ENCODE measurements around the gene SEMA6D. TPM values are rescaled to one million over a fixed set of nuclear protein-coding genes. Genes with fewer than 3 reads are reported as not detected.

The SEMA6D gene, protein sequence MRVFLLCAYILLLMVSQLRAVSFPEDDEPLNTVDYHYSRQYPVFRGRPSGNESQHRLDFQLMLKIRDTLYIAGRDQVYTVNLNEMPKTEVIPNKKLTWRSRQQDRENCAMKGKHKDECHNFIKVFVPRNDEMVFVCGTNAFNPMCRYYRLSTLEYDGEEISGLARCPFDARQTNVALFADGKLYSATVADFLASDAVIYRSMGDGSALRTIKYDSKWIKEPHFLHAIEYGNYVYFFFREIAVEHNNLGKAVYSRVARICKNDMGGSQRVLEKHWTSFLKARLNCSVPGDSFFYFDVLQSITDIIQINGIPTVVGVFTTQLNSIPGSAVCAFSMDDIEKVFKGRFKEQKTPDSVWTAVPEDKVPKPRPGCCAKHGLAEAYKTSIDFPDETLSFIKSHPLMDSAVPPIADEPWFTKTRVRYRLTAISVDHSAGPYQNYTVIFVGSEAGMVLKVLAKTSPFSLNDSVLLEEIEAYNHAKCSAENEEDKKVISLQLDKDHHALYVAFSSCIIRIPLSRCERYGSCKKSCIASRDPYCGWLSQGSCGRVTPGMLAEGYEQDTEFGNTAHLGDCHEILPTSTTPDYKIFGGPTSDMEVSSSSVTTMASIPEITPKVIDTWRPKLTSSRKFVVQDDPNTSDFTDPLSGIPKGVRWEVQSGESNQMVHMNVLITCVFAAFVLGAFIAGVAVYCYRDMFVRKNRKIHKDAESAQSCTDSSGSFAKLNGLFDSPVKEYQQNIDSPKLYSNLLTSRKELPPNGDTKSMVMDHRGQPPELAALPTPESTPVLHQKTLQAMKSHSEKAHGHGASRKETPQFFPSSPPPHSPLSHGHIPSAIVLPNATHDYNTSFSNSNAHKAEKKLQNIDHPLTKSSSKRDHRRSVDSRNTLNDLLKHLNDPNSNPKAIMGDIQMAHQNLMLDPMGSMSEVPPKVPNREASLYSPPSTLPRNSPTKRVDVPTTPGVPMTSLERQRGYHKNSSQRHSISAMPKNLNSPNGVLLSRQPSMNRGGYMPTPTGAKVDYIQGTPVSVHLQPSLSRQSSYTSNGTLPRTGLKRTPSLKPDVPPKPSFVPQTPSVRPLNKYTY
- total RNA-seq (2014; rRNA removed; shearing (Covaris generic)), result 2.3 and 3.7 TPM in 2 replicates

DNA sequence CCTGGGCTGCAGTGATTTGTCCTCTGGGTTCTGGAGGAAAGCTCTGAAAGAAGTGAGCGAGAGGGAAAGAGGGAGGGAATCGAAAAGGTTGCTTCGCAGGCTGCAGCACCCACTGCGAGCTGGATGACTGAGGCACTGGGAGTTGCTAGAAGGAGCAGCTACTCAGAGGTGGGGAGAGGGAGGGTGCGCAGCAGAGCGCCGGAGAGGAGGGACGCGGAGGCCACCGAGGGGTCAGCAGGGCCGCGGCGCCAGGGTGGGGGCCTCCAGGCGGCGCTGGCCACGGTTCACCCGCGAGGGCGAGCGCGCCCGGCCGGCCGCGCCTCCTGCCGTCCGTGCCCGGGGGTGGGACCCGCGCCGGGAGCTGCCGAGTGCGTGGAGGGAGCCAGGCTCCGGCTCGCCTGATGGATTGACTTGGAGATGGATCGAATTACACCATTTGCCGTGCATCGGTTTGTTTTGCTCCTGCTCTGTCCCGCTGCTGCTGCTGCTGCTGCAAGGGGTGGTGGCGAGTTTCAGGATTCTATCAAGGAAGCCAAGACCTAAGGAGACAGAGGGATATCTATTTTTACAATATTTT is at the start of gene SEMA6D:
Gene SEMA6D (plus strand): TSS at position 470 of the 577 bp plus-strand sequence. CDS start 42,294 bp downstream, outside the sequence.
- Histone ChIP-seq H3K27ac (no peak within 1 kb of the TSS), H3K9me3 (replicated peaks) (no peaks in the 10 kb centered on the region), H3K27me3 (replicated peaks) (0 out of 2 replicates have a peak, but pooled peaks cover 4% of the 10 kb centered on the region), H3K36me3 (no peaks in the 10 kb centered on the region), H3K4me3 (peak within 1 kb of the TSS; percentile 62), H3K4me1 (replicated peaks) (peaks cover 18% of the 10 kb centered on the region; the same call in 1 of the 2 replicates)
- DNase-seq (ENCODE audit: low read depth in 1 of 2, low spot score in 2 of 2), result peak; percentile 70 to 77

DNA sequence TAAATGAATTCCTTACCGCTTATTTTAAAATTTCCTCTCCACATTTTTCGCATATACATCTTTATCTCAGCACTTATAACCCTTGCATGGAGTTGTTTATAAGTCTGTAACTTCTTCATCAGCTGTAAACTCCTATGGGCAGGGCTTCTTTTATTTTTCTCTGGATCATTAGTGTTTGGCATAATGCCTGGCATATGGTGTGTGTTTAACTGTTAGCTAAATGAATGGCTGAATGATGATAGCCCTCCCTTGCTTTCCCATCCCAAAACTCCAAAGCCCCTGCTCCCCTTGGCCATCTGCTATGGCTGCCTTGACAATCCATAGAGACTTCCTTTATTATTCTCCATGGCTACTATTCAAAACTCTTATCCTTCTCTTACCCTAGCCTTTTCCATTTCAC is 48.1 kb upstream of the SEMA6D start:
- no peak for DNase-seq (ENCODE audit: low read depth in 1 of 2, low spot score in 2 of 2)
- Histone ChIP-seq H3K27me3 (replicated peaks) (no peaks in the 10 kb centered on the region), H3K4me3 (no peak overlapping the region), H3K27ac (no peak overlapping the region), H3K9me3 (replicated peaks) (no peaks in the 10 kb centered on the region), H3K36me3 (no peaks in the 10 kb centered on the region), H3K4me1 (replicated peaks) (peaks cover 7% of the 10 kb centered on the region; the same call in 1 of the 2 replicates)

DNA sequence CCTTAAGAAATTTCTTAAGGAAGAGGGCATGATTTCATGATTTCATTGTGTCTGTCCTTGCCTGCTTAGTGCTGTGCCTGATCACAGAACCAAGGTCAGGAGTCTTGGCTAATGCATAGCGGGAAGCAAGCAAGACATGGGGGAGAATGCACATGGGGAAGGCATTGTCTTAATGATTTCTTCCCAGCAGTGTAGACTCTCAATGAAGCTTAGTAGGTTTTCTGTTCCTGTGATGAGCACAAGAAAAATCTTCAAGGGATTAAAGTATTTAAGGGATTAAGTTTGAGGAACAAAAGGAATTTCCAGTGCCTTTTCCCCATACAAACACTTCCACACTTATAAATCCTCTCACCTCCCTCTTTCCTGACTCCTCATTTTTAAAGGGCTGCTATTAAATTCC is 46.9 kb upstream of the SEMA6D start:
- Histone ChIP-seq H3K4me3 (no peak overlapping the region), H3K27ac (no peak overlapping the region), H3K27me3 (replicated peaks) (no peaks in the 10 kb centered on the region), H3K36me3 (no peaks in the 10 kb centered on the region), H3K9me3 (replicated peaks) (no peaks in the 10 kb centered on the region), H3K4me1 (replicated peaks) (peaks cover 7% of the 10 kb centered on the region; the same call in 1 of the 2 replicates)
- no peak for DNase-seq (ENCODE audit: low read depth in 1 of 2, low spot score in 2 of 2)

DNA sequence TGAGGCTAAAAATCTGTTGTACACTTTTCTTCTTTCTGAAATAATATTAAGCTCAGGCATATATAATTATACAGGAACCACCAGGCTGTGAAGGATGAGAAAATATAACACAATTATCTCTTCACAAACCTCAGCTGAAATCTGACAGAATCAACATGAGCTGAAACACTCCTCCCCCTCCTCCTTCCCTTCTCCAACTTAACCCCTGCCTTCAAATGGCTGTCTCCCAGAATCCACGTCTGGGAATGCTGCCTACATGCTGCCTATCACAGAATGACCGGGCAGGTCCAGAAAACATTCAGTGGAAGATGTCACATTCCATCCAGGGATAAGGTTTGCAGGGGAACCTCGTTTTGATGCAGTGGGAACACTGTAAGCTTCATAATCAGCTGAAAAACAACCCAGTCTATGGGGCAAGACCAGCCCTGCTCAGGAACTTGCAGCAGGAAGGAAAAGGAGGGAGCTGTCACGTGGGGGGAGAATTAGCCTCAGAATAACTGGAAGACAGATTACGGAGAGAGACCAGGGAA is 44.0 kb upstream of the SEMA6D start:
- Histone ChIP-seq H3K27me3 (replicated peaks) (no peaks in the 10 kb centered on the region), H3K4me1 (replicated peaks) (no peaks in the 10 kb centered on the region), H3K9me3 (replicated peaks) (no peaks in the 10 kb centered on the region), H3K27ac (no peak overlapping the region), H3K36me3 (no peaks in the 10 kb centered on the region), H3K4me3 (no peak overlapping the region)
- DNase-seq (ENCODE audit: low read depth in 1 of 2, low spot score in 2 of 2), result no peak

DNA sequence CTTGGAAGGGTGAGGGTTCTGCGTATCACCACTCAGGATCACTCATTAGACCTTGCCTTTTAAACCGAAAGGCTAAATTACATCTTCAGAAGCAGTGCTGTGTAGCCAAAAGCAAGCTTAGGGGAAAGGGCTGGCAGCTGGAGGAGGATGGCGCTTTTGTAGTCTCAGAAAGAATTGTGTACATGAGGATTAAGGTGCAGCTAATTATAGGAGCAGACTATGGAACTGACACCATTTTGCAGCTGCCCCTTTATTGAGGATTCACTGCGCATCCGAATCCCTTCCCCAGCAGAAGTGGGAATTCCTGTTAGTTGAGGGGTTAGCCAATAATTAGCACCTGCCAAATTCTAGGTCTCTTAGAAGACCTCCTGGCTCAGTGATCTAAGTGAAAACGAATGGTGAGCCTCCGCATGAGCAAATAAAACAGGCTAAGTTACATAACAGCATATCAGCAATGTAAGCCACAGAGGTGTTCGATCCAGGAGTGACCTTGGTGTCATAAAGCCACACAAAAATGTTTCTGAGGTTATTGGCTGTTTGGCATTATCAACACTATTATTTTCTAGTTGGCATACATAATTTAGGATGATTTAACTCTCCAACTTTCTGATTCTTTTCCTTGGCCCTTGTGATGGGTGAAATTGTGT is 42.6 kb upstream of the SEMA6D start:
- Histone ChIP-seq H3K4me1 (replicated peaks) (no peaks in the 10 kb centered on the region), H3K9me3 (replicated peaks) (no peaks in the 10 kb centered on the region), H3K27ac (no peak overlapping the region), H3K36me3 (no peaks in the 10 kb centered on the region), H3K4me3 (no peak overlapping the region), H3K27me3 (replicated peaks) (no peaks in the 10 kb centered on the region)
- DNase-seq (ENCODE audit: low read depth in 1 of 2, low spot score in 2 of 2), result no peak

DNA sequence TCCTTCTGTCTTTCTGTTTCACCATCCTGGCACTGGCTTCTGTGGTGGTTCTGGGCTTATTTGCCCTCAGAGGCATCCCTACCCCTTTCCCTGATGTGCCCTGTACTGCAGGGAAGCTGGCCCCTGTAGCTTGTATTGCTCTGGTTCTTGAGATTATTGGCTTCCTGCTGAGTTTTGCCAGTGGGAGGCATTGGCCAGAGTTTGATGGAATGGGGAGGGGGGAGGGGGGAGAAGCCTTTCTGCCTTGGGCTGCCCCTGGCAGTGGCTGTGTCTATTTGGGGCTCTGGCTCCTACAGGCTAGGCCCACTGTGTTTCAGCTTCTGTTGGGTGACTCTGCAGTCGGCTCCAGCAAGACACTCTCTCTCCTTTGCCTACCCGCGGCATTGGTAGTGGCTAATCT is 41.6 kb upstream of the SEMA6D start:
- H3K9me3 ChIP-seq (replicated peaks), result no peaks in the 10 kb centered on the region
- H3K27me3 ChIP-seq (replicated peaks), result no peaks in the 10 kb centered on the region
- H3K4me1 ChIP-seq (replicated peaks), result no peaks in the 10 kb centered on the region
- DNase-seq (ENCODE audit: low read depth in 1 of 2, low spot score in 2 of 2), result no peak
- no peaks in the 10 kb centered on the region for H3K36me3 ChIP-seq
- no peak overlapping the region for H3K27ac ChIP-seq
- no peak overlapping the region for H3K4me3 ChIP-seq

DNA sequence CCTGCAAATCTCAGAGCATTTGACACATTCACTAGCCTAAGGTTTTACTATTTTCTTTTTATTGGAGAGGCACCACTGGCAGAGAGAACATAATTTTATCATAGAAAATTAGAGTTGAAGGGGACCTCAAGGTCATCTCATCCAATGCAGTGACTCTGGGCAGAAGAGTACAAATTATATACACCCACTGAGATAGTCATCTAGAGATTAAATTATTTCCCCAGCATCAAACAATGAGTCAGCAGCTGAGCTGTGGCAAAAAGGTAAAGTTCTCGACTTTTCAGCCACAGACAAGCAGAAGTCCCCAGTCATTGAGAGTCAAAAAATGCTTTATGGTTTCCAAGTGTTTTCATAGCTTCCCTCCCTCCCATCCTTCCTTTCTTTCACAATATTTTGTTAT is 39.3 kb upstream of the SEMA6D start:
- Histone ChIP-seq H3K4me3 (no peak overlapping the region), H3K9me3 (replicated peaks) (no peaks in the 10 kb centered on the region), H3K36me3 (no peaks in the 10 kb centered on the region), H3K4me1 (replicated peaks) (no peaks in the 10 kb centered on the region), H3K27ac (no peak overlapping the region), H3K27me3 (replicated peaks) (no peaks in the 10 kb centered on the region)
- DNase-seq (ENCODE audit: low read depth in 1 of 2, low spot score in 2 of 2), result no peak

DNA sequence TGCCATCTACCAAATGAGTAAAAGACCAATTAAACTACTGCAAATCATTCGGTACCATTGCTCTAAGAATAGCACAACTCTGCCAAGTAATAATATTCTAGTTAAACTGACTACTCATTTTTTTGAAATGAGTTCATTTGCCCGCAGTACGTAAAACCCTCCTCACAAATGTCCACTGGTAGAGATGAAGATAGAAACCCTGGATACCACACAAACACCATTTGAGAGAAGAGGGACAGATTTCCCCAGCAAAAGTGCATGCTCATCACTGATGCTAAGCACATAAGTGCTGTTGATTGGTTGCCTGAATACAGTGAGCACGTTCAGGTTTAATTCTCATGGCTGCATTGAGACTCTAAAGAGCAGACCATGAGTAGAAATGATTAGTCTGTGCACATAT is 34.6 kb upstream of the SEMA6D start:
- no peaks in the 10 kb centered on the region for H3K27me3 ChIP-seq (replicated peaks)
- peaks cover 4% of the 10 kb centered on the region; the same call in 1 of the 2 replicates for H3K9me3 ChIP-seq (replicated peaks)
- H3K27ac ChIP-seq, result no peak overlapping the region
- H3K36me3 ChIP-seq, result no peaks in the 10 kb centered on the region
- no peak overlapping the region for H3K4me3 ChIP-seq
- H3K4me1 ChIP-seq (replicated peaks), result no peaks in the 10 kb centered on the region
- no peak for DNase-seq (ENCODE audit: low read depth in 1 of 2, low spot score in 2 of 2)

DNA sequence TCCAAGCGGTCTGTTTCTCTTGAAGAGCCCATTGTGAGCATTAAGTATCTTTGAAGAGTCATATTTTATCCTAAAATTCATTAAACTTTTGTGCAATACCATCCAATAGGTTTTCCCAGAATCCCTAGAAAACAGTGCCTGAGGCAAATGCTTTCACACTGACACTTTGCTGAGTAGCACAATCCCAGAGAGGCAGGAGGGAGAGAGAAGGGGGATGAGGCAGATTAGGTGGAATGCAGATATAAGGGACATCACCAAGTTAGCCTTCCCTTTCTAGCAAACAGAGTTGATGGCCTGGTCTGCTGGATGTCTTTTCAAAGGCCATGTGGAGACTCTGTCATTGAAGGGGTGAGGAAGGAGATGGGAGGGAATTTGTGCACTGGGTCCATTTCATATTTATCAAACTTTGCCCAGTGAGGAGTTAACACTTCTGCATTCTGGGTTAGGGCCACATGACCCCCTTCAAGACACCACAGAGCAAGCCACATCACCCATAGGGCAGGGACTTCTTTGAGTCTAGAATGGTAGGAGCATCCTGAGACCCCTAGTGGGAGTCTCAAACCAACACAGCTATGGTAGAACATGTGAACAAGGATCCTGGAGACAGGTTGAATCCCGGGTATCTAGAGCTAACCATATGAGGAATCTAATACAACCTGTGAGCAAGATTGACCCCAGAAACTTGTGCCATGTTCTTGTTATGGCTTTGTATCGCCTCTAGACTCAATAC is 32.0 kb upstream of the SEMA6D start:
- H3K36me3 ChIP-seq, result no peaks in the 10 kb centered on the region
- no peak for DNase-seq (ENCODE audit: low read depth in 1 of 2, low spot score in 2 of 2)
- no peak overlapping the region for H3K27ac ChIP-seq
- H3K27me3 ChIP-seq (replicated peaks), result no peaks in the 10 kb centered on the region
- H3K9me3 ChIP-seq (replicated peaks), result peaks cover 5% of the 10 kb centered on the region; the same call in 1 of the 2 replicates
- H3K4me1 ChIP-seq (replicated peaks), result peaks cover 13% of the 10 kb centered on the region
- H3K4me3 ChIP-seq, result no peak overlapping the region

DNA sequence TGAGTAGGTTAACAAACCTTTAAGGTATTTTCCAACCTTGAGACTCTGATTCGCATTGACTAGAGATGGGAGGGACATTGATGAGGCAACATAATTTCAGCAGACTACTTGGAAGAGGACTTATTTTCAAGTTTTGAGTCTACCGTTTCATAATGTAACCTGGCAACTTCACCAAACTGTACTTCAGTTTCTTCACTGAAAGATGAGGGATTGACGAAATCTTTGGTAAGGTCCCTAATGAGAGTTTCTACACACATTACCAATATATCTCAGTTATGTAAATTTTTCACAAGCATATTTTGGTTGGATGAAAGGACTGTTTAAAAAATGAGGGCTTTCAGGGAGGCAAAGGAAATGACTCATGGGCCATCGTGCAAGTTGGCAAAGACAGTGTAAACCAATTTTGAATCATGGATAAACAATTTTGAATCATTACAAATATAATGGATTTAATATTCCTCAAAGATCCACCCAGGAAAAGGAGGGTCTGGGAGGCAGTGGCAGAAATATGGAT is 28.7 kb upstream of the SEMA6D start:
- peak in 1 of 2 experiments; percentile 42 for DNase-seq (ENCODE audit: low read depth in 1 of 2, low spot score in 2 of 2)
- Histone ChIP-seq H3K4me3 (no peak overlapping the region), H3K4me1 (replicated peaks) (peaks cover 13% of the 10 kb centered on the region), H3K27me3 (replicated peaks) (no peaks in the 10 kb centered on the region), H3K27ac (peak overlapping the region; percentile 66), H3K36me3 (no peaks in the 10 kb centered on the region), H3K9me3 (replicated peaks) (peaks cover 5% of the 10 kb centered on the region; the same call in 1 of the 2 replicates)

DNA sequence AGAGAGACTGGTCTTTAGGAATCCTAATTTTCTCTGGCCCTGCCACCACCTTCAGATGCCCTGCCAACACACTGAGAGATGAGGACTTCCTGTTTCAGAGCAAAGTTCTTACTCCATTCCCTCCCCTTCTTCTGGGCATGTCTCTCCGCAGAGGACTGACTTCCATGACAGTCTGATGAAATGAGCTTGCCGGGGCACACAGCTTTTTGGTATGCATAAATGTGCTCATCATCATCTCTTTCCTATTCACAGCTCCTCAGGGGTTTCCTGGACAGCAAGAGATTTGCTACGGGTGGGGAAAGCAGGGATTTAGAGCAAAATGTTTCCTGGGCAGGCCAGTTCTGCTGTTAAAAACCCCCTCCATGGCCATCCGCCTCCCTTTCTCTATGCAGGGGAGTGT is 27.6 kb upstream of the SEMA6D start:
- no peak for DNase-seq (ENCODE audit: low read depth in 1 of 2, low spot score in 2 of 2)
- no peak overlapping the region for H3K4me3 ChIP-seq
- peak overlapping the region; percentile 66 for H3K27ac ChIP-seq
- peaks cover 5% of the 10 kb centered on the region; the same call in 1 of the 2 replicates for H3K9me3 ChIP-seq (replicated peaks)
- no peaks in the 10 kb centered on the region for H3K36me3 ChIP-seq
- H3K27me3 ChIP-seq (replicated peaks), result no peaks in the 10 kb centered on the region
- H3K4me1 ChIP-seq (replicated peaks), result peaks cover 13% of the 10 kb centered on the region

DNA sequence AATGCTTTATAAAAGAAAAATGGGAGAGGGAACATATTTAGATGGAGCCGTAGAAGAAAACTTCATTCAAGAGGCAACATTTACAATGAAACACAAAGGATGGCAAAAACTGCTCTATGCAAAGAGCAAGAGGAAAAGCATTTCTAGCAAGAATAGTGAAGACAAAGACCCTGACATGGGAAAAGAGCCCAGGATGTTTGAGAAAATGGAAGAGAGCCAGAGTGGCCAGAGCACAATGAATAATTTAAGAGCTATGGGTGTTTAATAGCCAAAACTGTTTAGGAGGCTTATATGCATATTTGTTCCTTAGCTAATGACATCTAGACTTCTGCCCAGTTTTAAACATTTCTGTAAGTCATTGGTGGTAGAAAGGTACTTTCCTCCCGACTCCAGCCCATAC is 25.4 kb upstream of the SEMA6D start:
- H3K9me3 ChIP-seq (replicated peaks), result peaks cover 5% of the 10 kb centered on the region; the same call in 1 of the 2 replicates
- no peak overlapping the region for H3K4me3 ChIP-seq
- no peak for DNase-seq (ENCODE audit: low read depth in 1 of 2, low spot score in 2 of 2)

More for the DNA sequence above, 25.4 kb upstream of the SEMA6D start:
- no peak overlapping the region for H3K27ac ChIP-seq
- H3K4me1 ChIP-seq (replicated peaks), result peaks cover 13% of the 10 kb centered on the region
- H3K36me3 ChIP-seq, result no peaks in the 10 kb centered on the region
- no peaks in the 10 kb centered on the region for H3K27me3 ChIP-seq (replicated peaks)
